CMK (cell line): Measurements from ENCODE around the gene ZNF888.
A peak's percentile ranks its signal among the peaks of the same experiment; 100 is the strongest.
"Not testable (repeated sequence)": the region's sequence is repeated elsewhere in the genome, so short reads cannot be mapped to it uniquely, and the experiment has no call there.

ENCODE experiments used
- DNase-seq: peaks from one replicate; pipeline ENCODE4 v3.0.0-alpha.2; 2010; ENCODE audit warnings: low read depth

ZNF888 gene

GRCh38 chr19:52922841-52923777 is at the start of gene ZNF888:
ZNF888 (minus strand) TSS chr19:52923428; CDS start chr19:52917873, 5,555 bp downstream.
- DNase-seq: peak; percentile 76

GRCh38 chr19:52967772-52968171 is 44.5 kb upstream of the ZNF888 start:
- no peak for DNase-seq

GRCh38 chr19:52963247-52963618 is 40.0 kb upstream of the ZNF888 start:
- no peak for DNase-seq

- DNase-seq: peak; percentile 96
These were observed 39.4 kb upstream of the ZNF888 start, which contains the start of gene ZNF816 for GRCh38 chr19:52962394-52963246. ZNF816 (minus strand) TSS chr19:52962881; CDS start chr19:52956089, 6,792 bp downstream.

GRCh38 chr19:52961981-52962380 is 38.8 kb upstream of the ZNF888 start:
- no peak for DNase-seq

- DNase-seq: no peak
These were observed 36.5 kb upstream of the ZNF888 start for GRCh38 chr19:52959613-52960295.

GRCh38 chr19:52957591-52957990 is 34.4 kb upstream of the ZNF888 start:
- no peak for DNase-seq

GRCh38 chr19:52956917-52957316 is 33.7 kb upstream of the ZNF888 start:
- no peak for DNase-seq

- no peak for DNase-seq
These were observed 26.2 kb upstream of the ZNF888 start for GRCh38 chr19:52949422-52949821.

- no peak for DNase-seq
These were observed 25.0 kb upstream of the ZNF888 start for GRCh38 chr19:52948025-52948770.

- DNase-seq: no peak
These were observed 23.4 kb upstream of the ZNF888 start for GRCh38 chr19:52946322-52947310.

GRCh38 chr19:52945652-52946321 is 22.6 kb upstream of the ZNF888 start:
- DNase-seq: no peak

GRCh38 chr19:52944703-52945493 is 21.7 kb upstream of the ZNF888 start:
- not testable (repeated sequence) for DNase-seq

- no peak for DNase-seq
These were observed 20.8 kb upstream of the ZNF888 start for GRCh38 chr19:52943884-52944643.

GRCh38 chr19:52943134-52943883 is 20.1 kb upstream of the ZNF888 start:
- no peak for DNase-seq

GRCh38 chr19:52942386-52943133 is 19.3 kb upstream of the ZNF888 start:
- DNase-seq: peak; percentile 87
